Activated T-helper 1 cell treated with anti-CD3 and anti-CD28 coated beads, Interleukin-12 subunit alpha, Interleukin-12 subunit beta, Interleukin-2, Interleukin-4 antibody, amounts not matched to agents 30 ng/mL and 10 ng/mL and 1 ng/mL, durations not matched to agents 14 hours and 24 hours and 36 hours (primary cell): ENCODE measurements around the gene GPR135. TPM values are rescaled to one million over a fixed set of nuclear protein-coding genes. Genes with fewer than 3 reads are reported as not detected.

Experiments
- DNase-seq: peaks from one replicate; pipeline ENCODE4 v3.0.0; 2021; ENCODE audit warnings: low spot score
- H3K27ac Mint-ChIP-seq: one replicate; pipeline ENCODE4 v1.8.0; 2021; ENCODE audit warnings: mild to moderate bottlenecking, mixed read lengths
- H3K27me3 Mint-ChIP-seq: one replicate; pipeline ENCODE4 v1.8.0; 2022; ENCODE audit warnings: mild to moderate bottlenecking, moderate library complexity, mixed read lengths; ENCODE audit not compliant: insufficient read depth
- H3K36me3 Mint-ChIP-seq: one replicate; pipeline ENCODE4 v1.8.0; 2021; ENCODE audit warnings: low read depth, mixed read lengths
- H3K4me1 Mint-ChIP-seq: one replicate; pipeline ENCODE4 v1.8.0; 2021; ENCODE audit warnings: low read depth, mixed read lengths
- H3K4me3 Mint-ChIP-seq: one replicate; pipeline ENCODE4 v1.8.0; 2021; ENCODE audit warnings: mild to moderate bottlenecking, moderate library complexity, mixed read lengths
- H3K9me3 Mint-ChIP-seq: one replicate; pipeline ENCODE4 v1.8.0; 2021; ENCODE audit warnings: mixed read lengths
- intact Hi-C: fragments of 100-400 bp; cut with micrococcal nuclease; formaldehyde crosslinking; loops from one replicate; pipeline ENCODE4 v1.15.1; 2024
- total RNA-seq: library from RNA; stranded (reverse); gene quantifications from 2 replicates; pipeline ENCODE4 v1.2.3, GENCODE V29; 2022

GPR135 gene
- total RNA-seq, 1 donor from 2014 or later: 1.5 TPM

DNA sequence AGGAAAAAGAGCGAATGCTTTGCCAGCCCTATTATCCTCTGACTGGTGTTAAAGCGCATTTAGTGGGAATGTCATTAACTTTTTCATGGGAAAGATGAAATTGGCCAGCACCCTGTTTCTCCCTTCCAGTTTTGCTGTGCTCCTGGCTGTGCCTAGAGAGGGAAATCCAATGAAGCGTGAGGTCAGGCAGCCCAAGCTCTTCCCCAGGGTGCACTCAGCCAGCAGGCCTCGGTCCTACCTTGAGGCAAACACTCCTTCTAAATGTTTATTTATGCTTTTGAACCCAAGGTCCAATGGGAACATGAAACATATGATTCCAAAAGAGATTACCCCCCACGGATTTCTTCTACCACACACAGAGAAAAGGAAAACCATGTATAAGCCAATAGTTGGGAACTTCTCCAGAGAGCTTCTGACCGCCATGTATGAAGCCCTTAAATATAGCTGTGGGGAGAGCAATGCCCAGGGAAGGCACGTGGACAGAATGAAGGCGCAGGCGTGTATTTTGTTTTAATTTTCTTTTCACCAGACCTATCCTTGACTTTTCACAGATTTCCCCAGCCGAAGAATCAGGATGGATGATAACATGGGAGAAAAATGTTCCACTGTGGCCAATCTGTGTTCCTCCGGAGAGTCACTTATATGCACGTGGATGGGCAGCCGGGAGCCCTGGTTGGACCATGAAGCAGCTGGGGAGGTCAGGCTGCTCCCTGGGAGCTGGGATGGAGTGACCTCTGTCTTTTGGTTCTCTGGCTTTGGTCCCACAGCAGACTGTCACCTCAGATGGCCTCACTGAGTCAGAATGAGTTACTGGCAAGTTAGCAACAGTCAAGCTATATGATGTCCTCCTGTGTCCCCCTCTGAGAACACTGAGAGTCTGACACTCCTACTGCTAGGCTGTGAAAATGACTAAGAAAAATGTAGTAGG is 37.3 kb downstream of the GPR135 start:
- DNase-seq: no peak
- Mint-ChIP-seq H3K27me3 (no peaks in the 10 kb centered on the region), H3K27ac (no peak overlapping the region), H3K4me1 (no peaks in the 10 kb centered on the region), H3K36me3 (no peaks in the 10 kb centered on the region), H3K4me3 (no peak overlapping the region), H3K9me3 (no peaks in the 10 kb centered on the region)
- intact Hi-C loops: no loop called here

- H3K27me3 Mint-ChIP-seq: peaks cover under 1% of the 10 kb centered on the region
- no peak overlapping the region for H3K27ac Mint-ChIP-seq
- H3K4me3 Mint-ChIP-seq: no peak overlapping the region
- no peak for DNase-seq
- H3K36me3 Mint-ChIP-seq: no peaks in the 10 kb centered on the region
- no peaks in the 10 kb centered on the region for H3K4me1 Mint-ChIP-seq
- no peaks in the 10 kb centered on the region for H3K9me3 Mint-ChIP-seq
- intact Hi-C loops: no loop called here
Measured at GRCh38 chr14:59425322-59425935, 39.8 kb downstream of the GPR135 start.

- no peaks in the 10 kb centered on the region for H3K36me3 Mint-ChIP-seq
- no peaks in the 10 kb centered on the region for H3K4me1 Mint-ChIP-seq
- no peaks in the 10 kb centered on the region for H3K9me3 Mint-ChIP-seq
- no peak overlapping the region for H3K27ac Mint-ChIP-seq
- intact Hi-C loops: no loop called here
- peaks cover 3% of the 10 kb centered on the region for H3K27me3 Mint-ChIP-seq
- H3K4me3 Mint-ChIP-seq: no peak overlapping the region
- no peak for DNase-seq
Measured at GRCh38 chr14:59424341-59425071, 40.7 kb downstream of the GPR135 start.

DNA sequence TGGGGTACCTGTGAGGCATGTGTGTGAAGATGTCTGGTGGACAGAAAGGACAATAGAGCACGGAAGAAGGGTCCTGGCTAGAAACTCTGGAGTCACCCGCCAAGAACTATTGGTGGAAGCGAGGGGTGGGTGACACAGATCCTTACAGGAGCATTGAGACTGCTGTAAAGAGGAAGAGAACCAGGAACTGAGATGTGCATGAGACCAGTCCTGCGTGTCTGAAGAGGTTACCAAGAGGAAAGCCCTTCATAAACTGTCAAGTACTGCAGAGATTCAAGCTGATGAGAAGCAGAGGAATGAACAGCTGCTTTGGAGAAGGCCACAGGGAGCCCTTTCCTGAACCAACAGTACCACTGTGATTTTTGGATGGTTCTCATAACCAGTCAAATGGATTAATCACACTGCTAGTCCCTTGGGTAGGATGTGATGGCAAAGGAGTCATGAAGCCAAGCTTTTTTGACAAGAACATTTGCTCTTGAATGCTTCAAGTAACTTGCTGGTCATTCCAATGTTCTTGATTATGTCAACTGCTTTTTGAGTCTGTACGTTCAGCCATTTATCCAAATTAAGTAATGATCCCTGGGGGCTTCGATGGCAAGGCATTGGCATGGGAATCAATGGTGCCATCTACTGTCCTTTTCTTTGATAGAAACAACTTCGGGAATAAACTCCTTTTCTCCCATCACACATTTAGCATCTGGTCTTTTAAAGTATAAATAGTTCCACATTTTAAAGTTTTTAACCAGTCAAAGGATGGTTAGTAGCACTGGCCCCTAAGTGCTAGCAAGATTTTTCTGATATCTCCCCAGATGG is 42.9 kb downstream of the GPR135 start:
- Mint-ChIP-seq H3K4me3 (no peak overlapping the region), H3K36me3 (no peaks in the 10 kb centered on the region), H3K27me3 (peaks cover 3% of the 10 kb centered on the region), H3K27ac (no peak overlapping the region), H3K9me3 (no peaks in the 10 kb centered on the region), H3K4me1 (no peaks in the 10 kb centered on the region)
- intact Hi-C loops: no loop called here
- no peak for DNase-seq

- H3K9me3 Mint-ChIP-seq: no peaks in the 10 kb centered on the region
- no peak overlapping the region for H3K4me3 Mint-ChIP-seq
- no peaks in the 10 kb centered on the region for H3K4me1 Mint-ChIP-seq
- no peak for DNase-seq
- no peaks in the 10 kb centered on the region for H3K36me3 Mint-ChIP-seq
- H3K27me3 Mint-ChIP-seq: peaks cover 3% of the 10 kb centered on the region
- H3K27ac Mint-ChIP-seq: no peak overlapping the region
- intact Hi-C loops: no loop called here
Measured at GRCh38 chr14:59419303-59419702, 45.9 kb downstream of the GPR135 start.

DNA sequence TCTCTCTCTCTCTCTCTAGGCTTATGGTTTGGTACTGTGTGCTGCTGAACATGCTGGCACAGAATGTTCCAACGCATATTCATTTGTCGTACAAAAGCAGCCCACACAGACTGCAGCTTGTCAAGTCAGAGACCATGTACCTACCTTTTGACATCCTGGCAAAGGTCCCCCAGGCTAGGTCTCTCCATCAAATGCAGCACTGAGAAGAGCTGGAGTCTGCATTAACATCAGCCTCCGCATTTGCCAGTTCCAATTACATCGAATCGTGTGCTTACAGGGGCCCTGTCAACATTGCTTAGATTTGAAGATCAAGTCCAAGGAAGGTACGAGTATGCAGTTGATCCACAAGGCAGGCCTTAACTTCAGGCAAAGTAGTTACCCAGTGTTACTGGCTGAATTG is 47.9 kb downstream of the GPR135 start:
- H3K9me3 Mint-ChIP-seq: no peaks in the 10 kb centered on the region
- DNase-seq: no peak
- H3K4me3 Mint-ChIP-seq: no peak overlapping the region
- no peaks in the 10 kb centered on the region for H3K4me1 Mint-ChIP-seq
- no peaks in the 10 kb centered on the region for H3K36me3 Mint-ChIP-seq
- intact Hi-C loops: no loop called here
- peaks cover 6% of the 10 kb centered on the region for H3K27me3 Mint-ChIP-seq
- H3K27ac Mint-ChIP-seq: no peak overlapping the region

DNA sequence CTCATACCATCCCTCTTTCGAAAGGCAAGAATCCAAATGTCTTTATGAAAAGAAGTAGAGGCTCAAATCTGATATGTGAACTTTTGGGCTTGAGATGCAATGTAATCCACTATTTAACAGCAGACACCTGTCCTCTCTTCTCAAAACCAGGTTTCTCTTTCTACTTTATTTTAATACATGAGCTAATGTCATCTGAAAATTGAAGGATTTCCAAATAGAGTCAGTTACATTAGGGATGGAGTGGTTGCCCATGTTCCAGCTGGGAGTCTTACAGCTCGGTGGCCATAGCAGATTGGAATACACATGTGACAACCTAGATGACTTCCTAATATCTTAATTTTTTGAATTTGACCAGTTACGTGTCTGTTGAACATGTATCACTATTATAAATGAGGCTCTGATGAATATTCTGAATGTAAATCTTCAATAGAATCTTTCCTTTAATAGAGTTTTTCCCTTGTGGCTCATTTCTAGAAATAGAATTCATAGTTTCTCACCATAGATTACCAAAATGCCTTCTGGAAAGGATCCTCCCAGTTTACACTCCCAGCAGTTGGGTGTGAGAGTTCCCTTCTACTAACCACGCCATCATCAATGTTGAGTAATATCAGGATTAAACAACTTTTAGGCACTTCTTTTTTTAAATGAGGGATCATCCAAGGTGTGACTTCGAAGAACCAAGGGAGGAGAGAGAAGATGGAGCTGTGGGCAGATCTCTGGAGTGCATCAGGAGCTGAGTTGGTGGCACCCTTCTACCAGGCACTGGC is 49.2 kb downstream of the GPR135 start:
- Mint-ChIP-seq H3K27me3 (peaks cover 6% of the 10 kb centered on the region), H3K36me3 (no peaks in the 10 kb centered on the region), H3K4me1 (no peaks in the 10 kb centered on the region), H3K9me3 (no peaks in the 10 kb centered on the region), H3K27ac (no peak overlapping the region), H3K4me3 (no peak overlapping the region)
- DNase-seq: no peak
- intact Hi-C loops: no loop called here

Other genes with a start within 250 kb of the GPR135 start
- 14.0 and 15.9 TPM in 2 replicates for gene L3HYPDH, start 19.0 kb upstream of the GPR135 start, total RNA-seq
- gene JKAMP, start 19.1 kb upstream of the GPR135 start, total RNA-seq: 27.6 and 28.8 TPM in 2 replicates
- not detected in 2 replicates for gene CCDC175, start 111.4 kb upstream of the GPR135 start, total RNA-seq